ENCODE results near the gene TNFRSF1A.

The TNFRSF1A gene

DNA sequence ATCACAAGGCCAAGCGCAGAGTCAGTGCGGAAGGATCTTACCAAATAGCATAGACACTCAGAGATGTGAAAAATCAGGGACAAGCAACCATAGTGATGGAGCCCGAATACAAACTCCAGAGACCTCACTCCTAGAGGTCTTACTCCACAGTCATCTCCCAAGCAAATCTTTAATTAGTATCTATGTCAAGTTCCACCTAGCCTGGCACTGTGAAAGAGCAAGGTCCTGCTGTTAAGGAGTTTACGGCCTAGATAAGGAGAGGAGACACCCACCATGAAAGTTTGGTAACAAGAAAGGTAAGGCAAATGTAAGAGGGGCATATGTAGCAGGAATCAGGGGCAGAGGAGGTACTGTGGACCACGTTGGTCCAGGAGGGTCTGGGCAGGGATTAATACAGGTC lies 38.8 kb downstream of the TNFRSF1A start:
- DNase-seq = no peak
- H3K27ac ChIP-seq (ENCODE audit: low read length) = no peak overlapping the region
- no peak overlapping the region for H3K4me3 ChIP-seq (ENCODE audit: low read depth in 1 of 2, low read length in 2 of 2)
- H2AFZ ChIP-seq (ENCODE audit: low read depth, low read length) = no peak overlapping the region
- H3K36me3 ChIP-seq (ENCODE audit: insufficient read depth, low read length) = no peaks in the 10 kb centered on the region
- no peaks in the 10 kb centered on the region for H3K4me1 ChIP-seq (ENCODE audit: insufficient read depth, low read length)
- H3K9me3 ChIP-seq (ENCODE audit: insufficient read depth, low read length, severe bottlenecking) = no peaks in the 10 kb centered on the region
- no peak overlapping the region for H3K9ac ChIP-seq (ENCODE audit: low read depth, low read length)
- peaks cover 2% of the 10 kb centered on the region; the same call in 1 of the 2 replicates for H4K20me1 ChIP-seq (ENCODE audit: insufficient read depth, low read length)
- peaks cover 15% of the 10 kb centered on the region for H3K27me3 ChIP-seq (ENCODE audit: insufficient read depth, low read length, poor library complexity)
- H3K4me2 ChIP-seq (ENCODE audit: insufficient read depth, low read length) = no peak overlapping the region
- TF ChIP-seq CTCF (IDR thresholded peaks at IDR 0.05; ENCODE audit: borderline replicate concordance, extremely low read depth, low read length, poor library complexity, severe bottlenecking) = no peak
- no peak for TF ChIP-seq EZH2 (IDR thresholded peaks at IDR 0.05; ENCODE audit: borderline replicate concordance, low read depth, low read length, severe bottlenecking)
- no peak for ATAC-seq (ENCODE audit: insufficient read depth, low read depth)
- no peaks in the 10 kb centered on the region for H3K79me2 ChIP-seq (ENCODE audit: insufficient read depth, low read length)

DNA sequence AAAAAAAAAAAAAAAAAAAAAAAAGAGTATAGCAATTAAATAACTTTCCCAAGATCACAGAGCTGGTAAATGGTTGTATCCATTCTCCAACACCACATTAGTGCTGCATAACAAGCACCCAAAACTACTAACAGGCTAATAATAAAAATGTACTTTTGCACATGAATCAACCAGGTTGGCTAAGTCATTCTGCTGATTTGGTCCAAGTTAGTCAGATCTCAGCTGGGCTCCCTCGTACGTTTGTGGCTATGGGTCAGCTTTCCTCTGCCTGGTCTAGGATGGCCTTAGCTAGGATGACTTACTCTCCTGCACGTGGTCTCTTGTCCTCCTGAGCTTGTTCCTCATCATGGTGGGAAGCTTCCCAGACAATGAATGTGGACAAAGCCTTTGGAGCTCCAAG lies 39.3 kb downstream of the TNFRSF1A start:
- Histone ChIP-seq H3K4me2 (ENCODE audit: insufficient read depth, low read length) (no peak overlapping the region), H2AFZ (ENCODE audit: low read depth, low read length) (no peak overlapping the region), H3K9ac (ENCODE audit: low read depth, low read length) (no peak overlapping the region), H3K27me3 (ENCODE audit: insufficient read depth, low read length, poor library complexity) (peaks cover 15% of the 10 kb centered on the region), H3K79me2 (ENCODE audit: insufficient read depth, low read length) (no peaks in the 10 kb centered on the region), H3K36me3 (ENCODE audit: insufficient read depth, low read length) (no peaks in the 10 kb centered on the region), H3K9me3 (ENCODE audit: insufficient read depth, low read length, severe bottlenecking) (no peaks in the 10 kb centered on the region), H3K27ac (ENCODE audit: low read length) (no peak overlapping the region), H4K20me1 (ENCODE audit: insufficient read depth, low read length) (peaks cover 2% of the 10 kb centered on the region; the same call in 1 of the 2 replicates), H3K4me3 (ENCODE audit: low read depth in 1 of 2, low read length in 2 of 2) (no peak overlapping the region), H3K4me1 (ENCODE audit: insufficient read depth, low read length) (no peaks in the 10 kb centered on the region)
- TF ChIP-seq CTCF (IDR thresholded peaks at IDR 0.05; ENCODE audit: borderline replicate concordance, extremely low read depth, low read length, poor library complexity, severe bottlenecking) (no peak), EZH2 (IDR thresholded peaks at IDR 0.05; ENCODE audit: borderline replicate concordance, low read depth, low read length, severe bottlenecking) (no peak)
- DNase-seq = no peak
- no peak for ATAC-seq (ENCODE audit: insufficient read depth, low read depth)

GRCh38 chr12:6301721-6302120 lies 40.2 kb downstream of the TNFRSF1A start:
- ATAC-seq (ENCODE audit: insufficient read depth, low read depth) (no peak), DNase-seq (no peak)
- H3K4me1 ChIP-seq (ENCODE audit: insufficient read depth, low read length) = no peaks in the 10 kb centered on the region
- peaks cover 8% of the 10 kb centered on the region for H3K27me3 ChIP-seq (ENCODE audit: insufficient read depth, low read length, poor library complexity)
- H3K4me2 ChIP-seq (ENCODE audit: insufficient read depth, low read length) = no peak overlapping the region
- TF ChIP-seq CTCF (IDR thresholded peaks at IDR 0.05; ENCODE audit: borderline replicate concordance, extremely low read depth, low read length, poor library complexity, severe bottlenecking) = no peak
- no peak for TF ChIP-seq EZH2 (IDR thresholded peaks at IDR 0.05; ENCODE audit: borderline replicate concordance, low read depth, low read length, severe bottlenecking)
- H4K20me1 ChIP-seq (ENCODE audit: insufficient read depth, low read length) = peaks cover 2% of the 10 kb centered on the region; the same call in 1 of the 2 replicates
- H3K9ac ChIP-seq (ENCODE audit: low read depth, low read length) = no peak overlapping the region
- no peak overlapping the region for H3K4me3 ChIP-seq (ENCODE audit: low read depth in 1 of 2, low read length in 2 of 2)
- H3K36me3 ChIP-seq (ENCODE audit: insufficient read depth, low read length) = no peaks in the 10 kb centered on the region
- no peak overlapping the region for H3K27ac ChIP-seq (ENCODE audit: low read length)
- no peak overlapping the region for H2AFZ ChIP-seq (ENCODE audit: low read depth, low read length)
- H3K9me3 ChIP-seq (ENCODE audit: insufficient read depth, low read length, severe bottlenecking) = no peaks in the 10 kb centered on the region
- H3K79me2 ChIP-seq (ENCODE audit: insufficient read depth, low read length) = no peaks in the 10 kb centered on the region

DNA sequence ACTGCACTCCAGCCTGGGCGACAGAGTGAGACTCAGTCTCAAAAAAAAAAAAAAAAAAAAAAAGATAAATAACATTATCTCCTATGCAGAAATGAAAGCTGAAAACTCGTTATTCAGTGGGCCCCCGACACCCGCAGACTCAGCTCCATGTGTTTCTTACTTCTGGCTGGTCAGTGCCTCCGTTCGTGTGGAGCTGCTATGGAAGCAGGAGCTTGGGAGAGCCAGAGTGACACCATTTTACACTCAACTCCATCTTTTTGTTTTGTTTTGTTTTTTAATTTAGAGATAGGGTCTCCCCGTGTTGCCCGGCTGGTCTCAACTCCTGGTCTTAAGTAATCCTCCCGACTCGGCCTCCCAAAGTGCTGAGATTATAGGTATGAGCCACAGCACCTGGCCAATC lies 44.7 kb downstream of the TNFRSF1A start:
- H3K4me1 ChIP-seq (ENCODE audit: insufficient read depth, low read length) = no peaks in the 10 kb centered on the region
- no peak overlapping the region for H2AFZ ChIP-seq (ENCODE audit: low read depth, low read length)
- no peaks in the 10 kb centered on the region for H3K36me3 ChIP-seq (ENCODE audit: insufficient read depth, low read length)

More for the DNA sequence above, 44.7 kb downstream of the TNFRSF1A start:
- DNase-seq (no peak), ATAC-seq (ENCODE audit: insufficient read depth, low read depth) (no peak)
- Histone ChIP-seq H3K4me3 (ENCODE audit: low read depth in 1 of 2, low read length in 2 of 2) (no peak overlapping the region), H3K27ac (ENCODE audit: low read length) (no peak overlapping the region), H3K79me2 (ENCODE audit: insufficient read depth, low read length) (no peaks in the 10 kb centered on the region), H3K9me3 (ENCODE audit: insufficient read depth, low read length, severe bottlenecking) (no peaks in the 10 kb centered on the region), H4K20me1 (ENCODE audit: insufficient read depth, low read length) (no peaks in the 10 kb centered on the region), H3K4me2 (ENCODE audit: insufficient read depth, low read length) (no peak overlapping the region), H3K9ac (ENCODE audit: low read depth, low read length) (no peak overlapping the region), H3K27me3 (ENCODE audit: insufficient read depth, low read length, poor library complexity) (peaks cover 5% of the 10 kb centered on the region)
- TF ChIP-seq CTCF (IDR thresholded peaks at IDR 0.05; ENCODE audit: borderline replicate concordance, extremely low read depth, low read length, poor library complexity, severe bottlenecking) (no peak), EZH2 (IDR thresholded peaks at IDR 0.05; ENCODE audit: borderline replicate concordance, low read depth, low read length, severe bottlenecking) (no peak)
